K562 (cell line): ENCODE results near the gene PTCH1. TPM values are rescaled to one million over a fixed set of nuclear protein-coding genes. Genes with fewer than 3 reads are reported as not detected.

ENCODE experiments used
- ATAC-seq: fragments of 200-7000 bp; cut with Tn5 transposase; 3 replicates; pipeline ENCODE4 v1.9.1; 2020; ENCODE audit warnings: moderate library complexity
- BruUV-seq: library from RNA; stranded (reverse); fragments of 400-500 nt; replicated peaks from 2 replicates; lab custom pipeline; 2021; lab: Mats Ljungman, UMichigan
- CTCF ChIA-PET: fragments of 300-600 bp; formaldehyde crosslinking; extraction: SDS; loops from one replicate; lab custom pipeline; 2021; ENCODE audit warnings: low intra/inter-chr PET ratio; lab: Yijun Ruan, JAX
- POLR2A ChIA-PET: fragments of 300-600, 350-650 bp; sonication (Branson Sonifier 250); formaldehyde crosslinking; extraction: SDS; loops from one replicate; lab custom pipeline; 2021; ENCODE audit warnings: antibody characterized with exemption, inconsistent platforms; lab: Yijun Ruan, JAX
- DNase-seq, 4 experiments: peaks; one replicate each; pipeline versions ENCODE4 v3.0.0 to v3.0.0-alpha.2; 2011 to 2018; ENCODE audit warnings: low spot score in 3 of 4, mixed read lengths in 3 of 4; ENCODE audit errors: extremely low read depth in 1 of 4
- FAIRE-seq: peaks from 2 replicates; lab custom pipeline; 2011; peaks lifted over from hg19 to GRCh38; lab: Jason Lieb, UNC
- H2AFZ ChIP-seq: 2 replicates; pipeline ENCODE4 v1.6.0; 2011; ENCODE audit warnings: low read depth, low read length, control low read depth, inconsistent platforms
- H3K27ac ChIP-seq: fragments of 200-600 bp; 3 replicates; pipeline ENCODE4 v1.8.0; 2011; ENCODE audit warnings: low read depth, mild to moderate bottlenecking, control low read depth, inconsistent platforms, low read length, moderate library complexity, mixed read lengths; ENCODE audit errors: extremely low read depth
- H3K27me3 ChIP-seq, 2 experiments: fragments of 300-600 bp in 1 of 2; 2 replicates in 1 of 2; 3 replicates in 1 of 2; pipeline versions ENCODE4 v1.6.0 to v1.8.0; 2011; ENCODE audit warnings: inconsistent platforms in 2 of 2, low read length in 2 of 2, mild to moderate bottlenecking in 1 of 2, mixed read lengths in 1 of 2, moderate library complexity in 1 of 2; ENCODE audit not compliant: control insufficient read depth in 2 of 2, insufficient read depth in 2 of 2
- H3K36me3 ChIP-seq: fragments of 300-600 bp; 3 replicates; pipeline ENCODE4 v1.8.0; 2011; ENCODE audit warnings: mild to moderate bottlenecking, low read length, inconsistent platforms; ENCODE audit not compliant: control insufficient read depth, insufficient read depth
- H3K4me1 ChIP-seq, 2 experiments: fragments of 200-600 bp in 1 of 2; replicated peaks in 1 of 2; 2 replicates in 1 of 2; 3 replicates in 1 of 2; pipeline versions ENCODE4 v1.5.1 to v1.8.0; 2011; ENCODE audit warnings: inconsistent platforms in 2 of 2, low read length in 2 of 2, mild to moderate bottlenecking in 1 of 2, mixed read lengths in 1 of 2, moderate library complexity in 1 of 2; ENCODE audit not compliant: control insufficient read depth in 2 of 2, insufficient read depth in 2 of 2
- H3K4me2 ChIP-seq: 2 replicates; pipeline ENCODE4 v1.6.1; 2011; ENCODE audit warnings: low read length, control low read depth, inconsistent platforms, mixed read lengths; ENCODE audit not compliant: insufficient read depth
- H3K4me3 ChIP-seq: fragments of 200-600 bp; sonication (generic), shearing (Covaris generic); 2 replicates; pipeline ENCODE4 v1.5.1; 2016; ENCODE audit warnings: control low read depth, inconsistent platforms
- H3K79me2 ChIP-seq: fragments of 200-600 bp; 3 replicates; pipeline ENCODE4 v1.8.0; 2011; ENCODE audit warnings: low read length, inconsistent platforms; ENCODE audit not compliant: control insufficient read depth, insufficient read depth
- H3K9ac ChIP-seq, 2 experiments: 2 replicates each; pipeline versions ENCODE4 v1.6.0 to v1.6.1; 2011; ENCODE audit warnings: low read depth in 2 of 2, low read length in 2 of 2, control low read depth in 1 of 2, inconsistent platforms in 1 of 2, mild to moderate bottlenecking in 1 of 2, mixed read lengths in 1 of 2; ENCODE audit not compliant: insufficient read depth in 1 of 2
- H3K9me1 ChIP-seq: one replicate; pipeline ENCODE4 v1.6.0; 2011; ENCODE audit warnings: inconsistent platforms, mild to moderate bottlenecking, low read length, moderate library complexity; ENCODE audit not compliant: control insufficient read depth, insufficient read depth
- H3K9me3 ChIP-seq: replicated peaks from 2 replicates; pipeline ENCODE4 v1.5.1; 2011; ENCODE audit warnings: low read depth, low read length, inconsistent platforms; ENCODE audit not compliant: control insufficient read depth, insufficient read depth
- H4K20me1 ChIP-seq: replicated peaks from 2 replicates; pipeline ENCODE4 v1.6.1; 2011; ENCODE audit warnings: low read length, inconsistent platforms, mixed read lengths; ENCODE audit not compliant: control insufficient read depth, insufficient read depth
- BHLHE40 ChIP-seq: IDR thresholded peaks from 2 replicates; pipeline ENCODE4 v1.6.1; 2011; ENCODE audit warnings: low read length, improper control_type of control experiment
- HDAC1 ChIP-seq, 2 experiments: fragments of 450-650 bp; IDR thresholded peaks; 2 replicates each; pipeline ENCODE4 v1.6.1; 2016 to 2017; ENCODE audit warnings: inconsistent platforms in 1 of 2, mild to moderate bottlenecking in 1 of 2, moderate library complexity in 1 of 2
- RAD21 ChIP-seq, 2 experiments: fragments of 250-450 bp in 1 of 2; fragments of 450-650 bp in 1 of 2; sonication (Bioruptor Pico) in 1 of 2; formaldehyde crosslinking in 1 of 2; IDR thresholded peaks in 1 of 2; conservative IDR thresholded peaks in 1 of 2; 2 replicates each; pipeline versions ENCODE4 v1.4.0 to v1.8.0; 2020 to 2022; ENCODE audit warnings: mild to moderate bottlenecking in 2 of 2, moderate library complexity in 1 of 2
- USF2 ChIP-seq: sonication (generic); formaldehyde crosslinking; IDR thresholded peaks from 2 replicates; pipeline ENCODE4 v1.5.0; 2020; ENCODE audit warnings: missing genetic modification reagents
- WGBS: fragments of 100-300 bp; shearing (Covaris generic); methylation state at CpG from one replicate; pipeline ENCODE4 v1.1.6; 2016; ENCODE audit warnings: low coverage, mixed read lengths; ENCODE audit not compliant: insufficient coverage; ENCODE audit errors: missing lambda C conversion rate; 5-methylcytosine and 5-hydroxymethylcytosine counted together
- in situ Hi-C: fragments of 300-500 bp; cut with MboI; formaldehyde crosslinking; loops from 4 replicates; pipeline ENCODE4 v1.15.0; 2018; ENCODE audit warnings: inconsistent platforms, mixed read lengths
- intact Hi-C: fragments of 100-400 bp; cut with micrococcal nuclease; formaldehyde crosslinking; loops from 2 replicates; pipeline ENCODE4 v1.14.2; 2022
- polyA plus RNA-seq, 8 experiments: library from polyadenylated mRNA; depleted of rRNA in 4 of 8; stranded (reverse) in 5 of 8; unstranded in 3 of 8; fragments of >200 nt; fragmentation: Nextera tagmentation in 2 of 8; fragmentation: Illumina TruSeq in 1 of 8; extraction: Ambion mirVana in 2 of 8; extraction: Trizol in 1 of 8; gene quantifications; 2 replicates each; pipeline versions ENCODE4 v1.2.1 to v1.2.3, GENCODE V29; 2011 to 2014; ENCODE audit warnings: inconsistent platforms in 1 of 8, missing spikeins in 1 of 8
- total RNA-seq, 7 experiments: library from RNA; depleted of rRNA in 6 of 7; stranded (reverse); fragments of >200 nt in 6 of 7; fragmentation: Illumina TruSeq in 2 of 7; extraction: Trizol in 2 of 7; gene quantifications; 2 replicates each; pipeline versions ENCODE4 v1.2.1 to v1.2.3, GENCODE V29; 2011 to 2021; ENCODE audit warnings: low replicate concordance in 1 of 7
- TF ChIP-seq, protein P1 (sequence below): fragments of 450-650 bp; IDR thresholded peaks from 2 replicates; pipeline ENCODE4 v1.6.1; 2018; ENCODE audit not compliant: partially characterized antibody

Gene PTCH1
- total and polyA plus RNA-seq, 9 of the 15 experiments (the other 6 are each of a cell fraction or from before 2014, with no cell fraction given): 0.70 to 9.9 (median 3.8) TPM

GRCh38 chr9:95517559-95518425 is 1.0 kb upstream of the PTCH1 start:
- in situ Hi-C loops: no loop called here
- CTCF ChIA-PET: no interaction called here
- FAIRE-seq: no peak

More at GRCh38 chr9:95517559-95518425, 1.0 kb upstream of the PTCH1 start:
- BruUV-seq: no TSS peak
- no peaks in the 10 kb centered on the region; the same call in 2 of the 3 replicates for H3K36me3 ChIP-seq
- no peak for TF ChIP-seq HDAC1 (IDR thresholded peaks at IDR 0.05)
- TF ChIP-seq, protein P1, sequence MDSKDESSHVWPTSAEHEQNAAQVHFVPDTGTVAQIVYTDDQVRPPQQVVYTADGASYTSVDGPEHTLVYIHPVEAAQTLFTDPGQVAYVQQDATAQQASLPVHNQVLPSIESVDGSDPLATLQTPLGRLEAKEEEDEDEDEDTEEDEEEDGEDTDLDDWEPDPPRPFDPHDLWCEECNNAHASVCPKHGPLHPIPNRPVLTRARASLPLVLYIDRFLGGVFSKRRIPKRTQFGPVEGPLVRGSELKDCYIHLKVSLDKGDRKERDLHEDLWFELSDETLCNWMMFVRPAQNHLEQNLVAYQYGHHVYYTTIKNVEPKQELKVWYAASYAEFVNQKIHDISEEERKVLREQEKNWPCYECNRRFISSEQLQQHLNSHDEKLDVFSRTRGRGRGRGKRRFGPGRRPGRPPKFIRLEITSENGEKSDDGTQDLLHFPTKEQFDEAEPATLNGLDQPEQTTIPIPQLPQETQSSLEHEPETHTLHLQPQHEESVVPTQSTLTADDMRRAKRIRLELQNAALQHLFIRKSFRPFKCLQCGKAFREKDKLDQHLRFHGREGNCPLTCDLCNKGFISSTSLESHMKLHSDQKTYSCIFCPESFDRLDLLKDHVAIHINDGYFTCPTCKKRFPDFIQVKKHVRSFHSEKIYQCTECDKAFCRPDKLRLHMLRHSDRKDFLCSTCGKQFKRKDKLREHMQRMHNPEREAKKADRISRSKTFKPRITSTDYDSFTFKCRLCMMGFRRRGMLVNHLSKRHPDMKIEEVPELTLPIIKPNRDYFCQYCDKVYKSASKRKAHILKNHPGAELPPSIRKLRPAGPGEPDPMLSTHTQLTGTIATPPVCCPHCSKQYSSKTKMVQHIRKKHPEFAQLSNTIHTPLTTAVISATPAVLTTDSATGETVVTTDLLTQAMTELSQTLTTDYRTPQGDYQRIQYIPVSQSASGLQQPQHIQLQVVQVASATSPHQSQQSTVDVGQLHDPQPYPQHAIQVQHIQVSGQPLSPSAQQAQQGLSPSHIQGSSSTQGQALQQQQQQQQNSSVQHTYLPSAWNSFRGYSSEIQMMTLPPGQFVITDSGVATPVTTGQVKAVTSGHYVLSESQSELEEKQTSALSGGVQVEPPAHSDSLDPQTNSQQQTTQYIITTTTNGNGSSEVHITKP: peak; percentile 92
- no peak for TF ChIP-seq RAD21 (CRISPR knock-in tag; conservative IDR thresholded peaks at IDR 0.05 in 1 of 2, IDR thresholded peaks at IDR 0.05 in 1 of 2)
- TF ChIP-seq BHLHE40: no peak
- no peak for TF ChIP-seq USF2
- no peak for ATAC-seq
- 0 out of 2 replicates have a peak overlapping the region, but pooled peaks have one; percentile 89 for H3K4me2 ChIP-seq
- POLR2A ChIA-PET: interaction anchor here (0.6 kb wide), 1 partner anchor 14 kb away, joined by 3 read pairs; no protein-coding TSS in a partner anchor
- H3K79me2 ChIP-seq: peaks cover 19% of the 10 kb centered on the region
- H3K4me1 ChIP-seq: peaks cover 15 to 24% of the 10 kb centered on the region in 2 experiments; a peak in 4 of 5 replicates
- H3K4me3 ChIP-seq: no peak overlapping the region
- no peaks in the 10 kb centered on the region for H3K9me1 ChIP-seq
- H3K27me3 ChIP-seq: peaks cover 0 to 6% of the 10 kb centered on the region in 2 experiments; a peak in 2 of 5 replicates
- no peak overlapping the region for H3K9ac ChIP-seq
- H4K20me1 ChIP-seq: no peaks in the 10 kb centered on the region
- intact Hi-C loops: no loop called here
- DNase-seq: no peak
- WGBS: 71% methylated on average over 19 of the region's 20 CpGs
- no peak overlapping the region for H3K27ac ChIP-seq
- H2AFZ ChIP-seq: no peak overlapping the region
- H3K9me3 ChIP-seq: no peaks in the 10 kb centered on the region
